HepG2 (cell line): ENCODE measurements around the gene CMTM4.

Experiments used
- HDAC1 ChIP-seq: sonication (generic); formaldehyde crosslinking; IDR thresholded peaks from 2 replicates; pipeline ENCODE4 v1.5.1; 2020; ENCODE audit warnings: mild to moderate bottlenecking, missing genetic modification reagents
- HNF4A ChIP-seq: sonication (generic); formaldehyde crosslinking; IDR thresholded peaks from 2 replicates; pipeline ENCODE4 v1.4.0; 2020; ENCODE audit warnings: missing genetic modification reagents
- IRF2 ChIP-seq: IDR thresholded peaks from 2 replicates; pipeline ENCODE4 v1.6.1; 2018; ENCODE audit warnings: missing genetic modification reagents, missing compliant biosample characterization
- KLF16 ChIP-seq, 2 experiments: sonication (generic) in 1 of 2; formaldehyde crosslinking in 1 of 2; IDR thresholded peaks; 2 replicates each; pipeline versions ENCODE4 v1.6.1 to v1.8.0; 2016 to 2023; ENCODE audit warnings: missing genetic modification reagents in 2 of 2, missing compliant biosample characterization in 1 of 2
- POLR2A ChIP-seq, 2 experiments: IDR thresholded peaks; 2 replicates each; pipeline ENCODE4 v1.6.1; 2011; ENCODE audit warnings: low read depth in 2 of 2, low read length in 2 of 2, mild to moderate bottlenecking in 1 of 2, moderate library complexity in 1 of 2; ENCODE audit not compliant: insufficient read depth in 1 of 2
- ZFP36 ChIP-seq: fragments of 150-350 bp; IDR thresholded peaks from 2 replicates; pipeline ENCODE4 v1.6.1; 2018; ENCODE audit warnings: borderline replicate concordance, low read length, low read depth; ENCODE audit not compliant: partially characterized antibody
- ZNF160 ChIP-seq: sonication (generic); formaldehyde crosslinking; IDR thresholded peaks from 2 replicates; pipeline ENCODE4 v1.8.0; 2022; ENCODE audit warnings: mild to moderate bottlenecking, inconsistent platforms, missing genetic modification reagents
- ZNF343 ChIP-seq: sonication (generic); formaldehyde crosslinking; IDR thresholded peaks from 2 replicates; pipeline ENCODE4 v1.4.0; 2020; ENCODE audit warnings: mild to moderate bottlenecking, missing genetic modification reagents
- TF ChIP-seq, protein P1 (sequence below): sonication (generic); formaldehyde crosslinking; IDR thresholded peaks from 2 replicates; pipeline ENCODE4 v1.8.1; 2023; ENCODE audit warnings: missing genetic modification reagents, inconsistent platforms, borderline replicate concordance

DNA sequence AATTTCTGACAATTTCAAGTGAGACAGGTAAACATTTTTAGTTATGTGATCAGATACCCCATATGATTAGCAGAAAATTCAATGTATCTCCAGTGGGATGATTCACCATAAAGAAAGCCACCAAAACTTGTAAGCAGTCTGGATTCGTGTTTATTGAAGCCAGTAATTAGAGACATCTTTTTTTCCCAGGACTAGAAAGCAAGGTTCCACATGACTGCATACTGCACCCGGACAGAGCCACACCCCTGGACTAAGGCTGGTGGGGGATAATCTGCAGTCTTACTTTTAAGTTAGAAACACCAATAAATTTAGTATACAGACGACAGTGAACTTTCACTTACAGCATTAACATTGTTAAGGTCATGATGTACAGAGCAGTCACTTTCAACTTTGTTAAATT, 24.2 kb upstream of the CMTM4 start:
- TF ChIP-seq ZNF160 (CRISPR knock-in tag) (no peak), KLF16 (CRISPR knock-in tag; IDR thresholded peaks at IDR 0.05) (no peak), POLR2A (IDR thresholded peaks at IDR 0.05; ENCODE audit: insufficient read depth in 1 of 2, low read depth in 2 of 2, low read length in 2 of 2) (no peak), HDAC1 (CRISPR knock-in tag) (no peak), IRF2 (CRISPR knock-in tag) (no peak), ZNF343 (CRISPR knock-in tag) (no peak), HNF4A (no peak), ZFP36 (no peak)
- TF ChIP-seq, protein P1, sequence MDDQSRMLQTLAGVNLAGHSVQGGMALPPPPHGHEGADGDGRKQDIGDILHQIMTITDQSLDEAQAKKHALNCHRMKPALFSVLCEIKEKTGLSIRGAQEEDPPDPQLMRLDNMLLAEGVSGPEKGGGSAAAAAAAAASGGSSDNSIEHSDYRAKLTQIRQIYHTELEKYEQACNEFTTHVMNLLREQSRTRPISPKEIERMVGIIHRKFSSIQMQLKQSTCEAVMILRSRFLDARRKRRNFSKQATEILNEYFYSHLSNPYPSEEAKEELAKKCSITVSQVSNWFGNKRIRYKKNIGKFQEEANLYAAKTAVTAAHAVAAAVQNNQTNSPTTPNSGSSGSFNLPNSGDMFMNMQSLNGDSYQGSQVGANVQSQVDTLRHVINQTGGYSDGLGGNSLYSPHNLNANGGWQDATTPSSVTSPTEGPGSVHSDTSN (CRISPR knock-in tag): no peak
